Stomach (tissue), 9 donors: ENCODE results near the gene OBP2A. TPM values are rescaled to one million over a fixed set of nuclear protein-coding genes. Genes with fewer than 3 reads are reported as not detected.
"Not testable (repeated sequence)": the region's sequence is repeated elsewhere in the genome, so short reads cannot be mapped to it uniquely, and the experiment has no call there.

ENCODE experiments used
- DNase-seq, 2 donors: peaks; one replicate each; pipeline versions ENCODE4 v3.0.0 to v3.0.0-alpha.2; 2013 to 2019
- H3K27ac ChIP-seq, 5 donors: fragments of 200-600 bp in 4 of 5; sonication (generic) in 4 of 5; one replicate each; pipeline ENCODE4 v1.5.1; 2013 to 2019; ENCODE audit warnings: mild to moderate bottlenecking in 1 of 5, moderate library complexity in 1 of 5
- H3K27me3 ChIP-seq, 3 donors: fragments of 200-600 bp; sonication (generic); one replicate each; pipeline ENCODE4 v1.5.1; 2017 to 2019; ENCODE audit warnings: mixed run types in 1 of 3
- H3K36me3 ChIP-seq, 4 donors: fragments of 200-600 bp; sonication (generic); 1 replicate in 3 of 4; 2 replicates in 1 of 4; pipeline ENCODE4 v1.5.1; 2016 to 2019
- H3K4me1 ChIP-seq, 4 donors: fragments of 200-600 bp; sonication (generic); one replicate each; pipeline ENCODE4 v1.5.1; 2016 to 2019
- H3K4me3 ChIP-seq, 4 donors: fragments of 200-600 bp; sonication (generic) in 3 of 4; one replicate each; pipeline ENCODE4 v1.5.1; 2016 to 2019; ENCODE audit warnings: mild to moderate bottlenecking in 1 of 4
- H3K9me3 ChIP-seq, 4 donors: fragments of 200-600 bp; sonication (generic); one replicate each; pipeline ENCODE4 v1.5.1; 2016 to 2019
- EP300 ChIP-seq: sonication (generic); formaldehyde crosslinking; IDR thresholded peaks from one replicate; pipeline ENCODE4 v1.6.1; 2017; ENCODE audit warnings: antibody characterized with exemption
- POLR2A ChIP-seq, 4 donors: fragments of 450-650 bp; IDR thresholded peaks; one replicate each; pipeline ENCODE4 v1.6.1; 2016; ENCODE audit warnings: antibody characterized with exemption in 4 of 4, control low read depth in 2 of 4, mild to moderate bottlenecking in 1 of 4, moderate library complexity in 1 of 4
- POLR2AphosphoS5 ChIP-seq, 3 donors: sonication (generic); formaldehyde crosslinking; IDR thresholded peaks; one replicate each; pipeline ENCODE4 v1.6.1; 2016; ENCODE audit warnings: antibody characterized with exemption in 3 of 3
- WGBS, 5 donors: extraction: QIAGEN DNeasy Blood & Tissue Kit in 3 of 5; methylation state at CpG; one replicate each; pipeline versions ENCODE4 v1.1.5 to v1.1.7; 2013 to 2018; 5-methylcytosine and 5-hydroxymethylcytosine counted together
- intact Hi-C: fragments of 100-400 bp; cut with DNase I; formaldehyde crosslinking; loops from one replicate; pipeline ENCODE4 v1.15.1; 2023; ENCODE audit warnings: low total_unique reads
- polyA plus RNA-seq, 3 donors: library from polyadenylated mRNA; stranded (reverse); fragments of 200-250 nt; gene quantifications; one replicate each; pipeline ENCODE4 v1.2.3, GENCODE V29; 2013
- total RNA-seq, 5 donors: library from RNA; depleted of rRNA; stranded (reverse); fragments of >200 nt; gene quantifications; one replicate each; pipeline versions ENCODE4 v1.1.0 to v1.2.3, GENCODE V29; 2014 to 2016
- TF ChIP-seq, protein P1 (sequence below), 7 experiments: fragments of 450-650 bp in 4 of 7; fragments of 200-600 bp in 3 of 7; sonication (generic) in 3 of 7; IDR thresholded peaks; one replicate each; pipeline ENCODE4 v1.5.1; 2016 to 2019; ENCODE audit warnings: antibody characterized with exemption in 7 of 7, control low read depth in 2 of 7, mild to moderate bottlenecking in 1 of 7
- donor health status: healthy with polysubstance abuse.
- donor health status: Bipolar disorder and iron deficiency.
- donor health status: healthy.

Gene OBP2A
- total and polyA plus RNA-seq, 8 donors = not detected

DNA sequence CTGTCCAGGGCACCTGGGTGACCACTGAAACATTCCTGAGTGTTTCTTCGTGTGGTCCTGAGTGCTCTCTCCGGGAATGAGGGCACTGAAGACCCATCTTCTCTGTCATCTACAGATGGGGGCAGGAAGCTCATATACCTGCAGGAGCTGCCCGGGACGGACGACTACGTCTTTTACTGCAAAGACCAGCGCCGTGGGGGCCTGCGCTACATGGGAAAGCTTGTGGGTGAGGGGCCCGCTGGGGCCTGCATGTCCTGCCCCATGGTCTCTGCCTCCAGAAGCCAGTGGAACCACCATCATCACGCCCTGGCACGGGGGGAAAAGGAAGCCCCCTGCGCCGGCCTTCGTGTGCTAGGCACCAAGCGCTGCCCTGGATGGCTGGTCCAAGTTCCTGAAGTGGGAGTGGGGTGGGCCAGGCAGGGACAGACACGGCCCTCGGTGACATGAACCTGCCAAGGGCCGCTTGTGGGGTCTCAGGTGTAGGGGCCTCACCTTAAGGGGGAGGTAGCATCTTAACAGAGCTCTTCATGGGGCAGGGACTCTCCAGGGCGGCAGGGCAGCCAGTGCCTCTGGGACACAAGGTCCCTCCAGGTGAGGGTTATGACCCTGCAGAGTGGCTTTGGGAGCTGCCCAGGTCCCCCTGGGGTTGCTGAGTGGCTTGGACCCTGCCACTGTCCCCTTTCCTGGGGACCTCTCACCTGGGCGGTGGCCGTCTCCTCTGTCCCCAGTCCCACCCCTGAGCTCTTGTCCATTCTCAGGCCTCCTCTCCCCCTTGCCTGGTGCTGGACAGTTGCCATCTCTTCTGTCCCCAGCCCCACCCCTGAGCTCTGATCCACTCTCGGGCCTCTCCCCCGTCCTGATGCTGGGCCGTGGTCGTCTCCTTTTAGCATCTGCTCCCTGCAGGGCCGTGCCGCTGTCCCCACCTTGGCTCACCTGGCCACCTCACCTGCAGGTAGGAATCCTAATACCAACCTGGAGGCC is 2.1 kb downstream of the OBP2A start:
- Histone ChIP-seq H3K27me3 (peaks cover 0 to 31% (median 0%) of the 10 kb centered on the region in 3 donors), H3K27ac (no peak overlapping the region), H3K9me3 (no peaks in the 10 kb centered on the region), H3K36me3 (no peaks in the 10 kb centered on the region), H3K4me1 (no peaks in the 10 kb centered on the region), H3K4me3 (no peak overlapping the region)
- 65 to 76% (median 75%) methylated on average over 11 to 28 of the region's 28 CpGs for WGBS, 5 donors
- TF ChIP-seq, protein P1, sequence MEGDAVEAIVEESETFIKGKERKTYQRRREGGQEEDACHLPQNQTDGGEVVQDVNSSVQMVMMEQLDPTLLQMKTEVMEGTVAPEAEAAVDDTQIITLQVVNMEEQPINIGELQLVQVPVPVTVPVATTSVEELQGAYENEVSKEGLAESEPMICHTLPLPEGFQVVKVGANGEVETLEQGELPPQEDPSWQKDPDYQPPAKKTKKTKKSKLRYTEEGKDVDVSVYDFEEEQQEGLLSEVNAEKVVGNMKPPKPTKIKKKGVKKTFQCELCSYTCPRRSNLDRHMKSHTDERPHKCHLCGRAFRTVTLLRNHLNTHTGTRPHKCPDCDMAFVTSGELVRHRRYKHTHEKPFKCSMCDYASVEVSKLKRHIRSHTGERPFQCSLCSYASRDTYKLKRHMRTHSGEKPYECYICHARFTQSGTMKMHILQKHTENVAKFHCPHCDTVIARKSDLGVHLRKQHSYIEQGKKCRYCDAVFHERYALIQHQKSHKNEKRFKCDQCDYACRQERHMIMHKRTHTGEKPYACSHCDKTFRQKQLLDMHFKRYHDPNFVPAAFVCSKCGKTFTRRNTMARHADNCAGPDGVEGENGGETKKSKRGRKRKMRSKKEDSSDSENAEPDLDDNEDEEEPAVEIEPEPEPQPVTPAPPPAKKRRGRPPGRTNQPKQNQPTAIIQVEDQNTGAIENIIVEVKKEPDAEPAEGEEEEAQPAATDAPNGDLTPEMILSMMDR (IDR thresholded peaks at IDR 0.05) = no peak
- TF ChIP-seq POLR2A (IDR thresholded peaks at IDR 0.05) (no peak), POLR2AphosphoS5 (IDR thresholded peaks at IDR 0.05) (no peak), EP300 (no peak)
- no peak for DNase-seq
- intact Hi-C loops = no loop called here

GRCh38 chr9:135549478-135550343 is 3.8 kb downstream of the OBP2A start:
- H3K36me3 ChIP-seq, DNase-seq, H3K9me3 ChIP-seq, H3K27ac ChIP-seq, intact Hi-C loops, H3K4me3 ChIP-seq, H3K4me1 ChIP-seq: not testable (repeated sequence)
- 69 to 83% (median 77%) methylated on average over 12 to 28 of the region's 28 CpGs for WGBS, 5 donors
- peaks cover 0 to 26% (median 0%) of the 10 kb centered on the region in 3 donors for H3K27me3 ChIP-seq

- 67 to 77% (median 74%) methylated on average over 8 to 17 of the region's 17 CpGs for WGBS, 5 donors
- Histone ChIP-seq H3K27me3 (peaks cover 0 to 22% (median 0%) of the 10 kb centered on the region in 3 donors), H3K4me3 (no peak overlapping the region), H3K36me3 (no peaks in the 10 kb centered on the region), H3K9me3 (no peaks in the 10 kb centered on the region), H3K4me1 (no peaks in the 10 kb centered on the region), H3K27ac (no peak overlapping the region)
- TF ChIP-seq EP300 = no peak
- TF ChIP-seq, protein P1 (IDR thresholded peaks at IDR 0.05) = no peak
- intact Hi-C loops = no loop called here
- no peak for DNase-seq
These were observed 4.5 kb downstream of the OBP2A start for GRCh38 chr9:135550344-135550918.

DNA sequence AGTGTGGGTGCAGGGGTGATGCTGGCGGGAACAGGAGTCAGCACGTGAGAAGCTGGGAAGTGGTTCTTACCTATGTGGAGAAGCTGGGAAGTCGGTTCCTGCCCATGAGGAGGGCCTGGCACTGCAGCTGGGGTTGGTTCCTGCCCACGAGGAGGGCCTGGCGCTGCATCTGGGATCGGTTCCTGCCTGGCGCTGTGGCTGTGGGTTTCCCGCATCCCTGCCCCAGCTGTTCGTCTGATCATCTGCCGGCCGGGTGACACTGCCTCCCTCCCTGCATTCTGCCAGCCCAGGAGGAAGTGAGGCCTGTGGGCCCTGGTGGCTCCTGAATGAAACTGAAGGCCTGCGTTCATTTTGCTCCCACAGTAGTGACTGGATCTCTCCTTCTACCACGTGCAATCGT is 5.1 kb downstream of the OBP2A start:
- no peak for TF ChIP-seq POLR2A (IDR thresholded peaks at IDR 0.05)
- DNase-seq = no peak
- no peak overlapping the region for H3K4me3 ChIP-seq
- no peak overlapping the region for H3K27ac ChIP-seq
- intact Hi-C loops = no loop called here
- WGBS, 5 donors = 58 to 73% (median 62%) methylated on average over 3 to 14 of the region's 14 CpGs
- H3K4me1 ChIP-seq = no peaks in the 10 kb centered on the region
- H3K9me3 ChIP-seq = no peaks in the 10 kb centered on the region
- peaks cover 0 to 22% (median 0%) of the 10 kb centered on the region in 3 donors for H3K27me3 ChIP-seq
- H3K36me3 ChIP-seq = no peaks in the 10 kb centered on the region

DNA sequence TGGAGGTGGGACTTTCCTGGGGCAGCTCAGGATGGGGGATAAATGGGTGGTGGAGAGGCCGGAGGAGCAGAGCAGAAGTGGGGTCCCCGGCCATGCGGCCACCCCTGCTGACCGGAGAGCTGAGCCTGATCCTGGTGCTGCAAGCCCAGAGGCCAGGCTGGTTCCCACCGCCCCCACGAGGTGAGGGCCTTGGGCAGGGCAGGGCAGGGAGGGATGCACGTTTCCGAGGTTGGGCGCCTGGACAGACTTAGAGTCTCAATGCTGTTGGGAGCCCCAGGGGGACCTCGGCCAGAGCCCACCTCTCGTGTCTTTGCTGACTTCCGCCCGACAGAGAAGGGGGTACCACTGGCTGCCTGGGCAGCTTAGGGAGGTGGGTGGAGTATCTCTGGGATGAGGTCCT is 5.5 kb downstream of the OBP2A start:
- Histone ChIP-seq H3K27ac (no peak overlapping the region), H3K4me1 (no peaks in the 10 kb centered on the region), H3K4me3 (no peak overlapping the region), H3K36me3 (no peaks in the 10 kb centered on the region), H3K27me3 (peaks cover 0 to 22% (median 0%) of the 10 kb centered on the region in 3 donors), H3K9me3 (no peaks in the 10 kb centered on the region)
- no peak for TF ChIP-seq POLR2AphosphoS5 (IDR thresholded peaks at IDR 0.05)
- TF ChIP-seq, protein P1 (IDR thresholded peaks at IDR 0.05) = no peak
- TF ChIP-seq EP300 = no peak
- TF ChIP-seq POLR2A (IDR thresholded peaks at IDR 0.05) = no peak
- intact Hi-C loops = no loop called here
- DNase-seq = no peak
- WGBS, 5 donors = 87 to 91% (median 89%) methylated on average over 9 to 13 of the region's 13 CpGs; no CpG with 5 or more reads in 1 of the 5 donors
